ENCODE data around the gene FAM32A.

FAM32A gene

GRCh38 chr19:16232127-16232526, 46.9 kb downstream of the FAM32A start:
- Histone ChIP-seq H3K4me2 (ENCODE audit: low read length) (no peak overlapping the region), H3K4me1 (no peaks in the 10 kb centered on the region), H3K36me3 (ENCODE audit: control insufficient read depth, insufficient read depth, low read length) (no peaks in the 10 kb centered on the region), H3K4me3 (ENCODE audit: low read depth, low read length) (no peak overlapping the region), H3K9me3 (ENCODE audit: control insufficient read depth, low read length) (no peaks in the 10 kb centered on the region), H3K79me2 (no peaks in the 10 kb centered on the region), H3K27ac (no peak overlapping the region), H2AFZ (no peak overlapping the region), H3K27me3 (ENCODE audit: control insufficient read depth, insufficient read depth, low read length) (no peaks in the 10 kb centered on the region), H3K9ac (no peak overlapping the region)
- no peak for TF ChIP-seq CTCF (IDR thresholded peaks at IDR 0.05)

- TF ChIP-seq CTCF (IDR thresholded peaks at IDR 0.05), result no peak
- H3K79me2 ChIP-seq, result no peaks in the 10 kb centered on the region
- no peak overlapping the region for H2AFZ ChIP-seq
- no peak overlapping the region for H3K9ac ChIP-seq
- H3K27me3 ChIP-seq (ENCODE audit: control insufficient read depth, insufficient read depth, low read length), result no peaks in the 10 kb centered on the region
- H3K4me2 ChIP-seq (ENCODE audit: low read length), result no peak overlapping the region
- no peak overlapping the region for H3K27ac ChIP-seq
- no peaks in the 10 kb centered on the region for H3K4me1 ChIP-seq
- no peaks in the 10 kb centered on the region for H3K9me3 ChIP-seq (ENCODE audit: control insufficient read depth, low read length)
- no peaks in the 10 kb centered on the region for H3K36me3 ChIP-seq (ENCODE audit: control insufficient read depth, insufficient read depth, low read length)
- H3K4me3 ChIP-seq (ENCODE audit: low read depth, low read length), result no peak overlapping the region
Observed at GRCh38 chr19:16232568-16232967, 47.4 kb downstream of the FAM32A start.

GRCh38 chr19:16233081-16233776, 48.0 kb downstream of the FAM32A start:
- no peaks in the 10 kb centered on the region for H3K36me3 ChIP-seq (ENCODE audit: control insufficient read depth, insufficient read depth, low read length)
- H3K9me3 ChIP-seq (ENCODE audit: control insufficient read depth, low read length), result no peaks in the 10 kb centered on the region
- no peak for TF ChIP-seq CTCF (IDR thresholded peaks at IDR 0.05)

GRCh38 chr19:16233836-16234551, 48.8 kb downstream of the FAM32A start:
- no peaks in the 10 kb centered on the region for H3K9me3 ChIP-seq (ENCODE audit: control insufficient read depth, low read length)
- H3K4me2 ChIP-seq (ENCODE audit: low read length), result no peak overlapping the region
- no peak overlapping the region for H3K27ac ChIP-seq
- H3K36me3 ChIP-seq (ENCODE audit: control insufficient read depth, insufficient read depth, low read length), result no peaks in the 10 kb centered on the region
- H3K9ac ChIP-seq, result no peak overlapping the region
- no peak overlapping the region for H3K4me3 ChIP-seq (ENCODE audit: low read depth, low read length)
- no peak for TF ChIP-seq CTCF (IDR thresholded peaks at IDR 0.05)
- H3K4me1 ChIP-seq, result no peaks in the 10 kb centered on the region
- H3K27me3 ChIP-seq (ENCODE audit: control insufficient read depth, insufficient read depth, low read length), result no peaks in the 10 kb centered on the region
- no peak overlapping the region for H2AFZ ChIP-seq
- no peaks in the 10 kb centered on the region for H3K79me2 ChIP-seq

More at GRCh38 chr19:16233081-16233776, 48.0 kb downstream of the FAM32A start:
- H3K9ac ChIP-seq, result no peak overlapping the region
- H3K79me2 ChIP-seq, result no peaks in the 10 kb centered on the region
- H3K4me3 ChIP-seq (ENCODE audit: low read depth, low read length), result no peak overlapping the region
- H3K27me3 ChIP-seq (ENCODE audit: control insufficient read depth, insufficient read depth, low read length), result no peaks in the 10 kb centered on the region
- no peak overlapping the region for H3K4me2 ChIP-seq (ENCODE audit: low read length)
- H3K27ac ChIP-seq, result no peak overlapping the region
- no peaks in the 10 kb centered on the region for H3K4me1 ChIP-seq
- H2AFZ ChIP-seq, result no peak overlapping the region
